ENCODE data around the gene SMTNL2.

SMTNL2 gene

DNA sequence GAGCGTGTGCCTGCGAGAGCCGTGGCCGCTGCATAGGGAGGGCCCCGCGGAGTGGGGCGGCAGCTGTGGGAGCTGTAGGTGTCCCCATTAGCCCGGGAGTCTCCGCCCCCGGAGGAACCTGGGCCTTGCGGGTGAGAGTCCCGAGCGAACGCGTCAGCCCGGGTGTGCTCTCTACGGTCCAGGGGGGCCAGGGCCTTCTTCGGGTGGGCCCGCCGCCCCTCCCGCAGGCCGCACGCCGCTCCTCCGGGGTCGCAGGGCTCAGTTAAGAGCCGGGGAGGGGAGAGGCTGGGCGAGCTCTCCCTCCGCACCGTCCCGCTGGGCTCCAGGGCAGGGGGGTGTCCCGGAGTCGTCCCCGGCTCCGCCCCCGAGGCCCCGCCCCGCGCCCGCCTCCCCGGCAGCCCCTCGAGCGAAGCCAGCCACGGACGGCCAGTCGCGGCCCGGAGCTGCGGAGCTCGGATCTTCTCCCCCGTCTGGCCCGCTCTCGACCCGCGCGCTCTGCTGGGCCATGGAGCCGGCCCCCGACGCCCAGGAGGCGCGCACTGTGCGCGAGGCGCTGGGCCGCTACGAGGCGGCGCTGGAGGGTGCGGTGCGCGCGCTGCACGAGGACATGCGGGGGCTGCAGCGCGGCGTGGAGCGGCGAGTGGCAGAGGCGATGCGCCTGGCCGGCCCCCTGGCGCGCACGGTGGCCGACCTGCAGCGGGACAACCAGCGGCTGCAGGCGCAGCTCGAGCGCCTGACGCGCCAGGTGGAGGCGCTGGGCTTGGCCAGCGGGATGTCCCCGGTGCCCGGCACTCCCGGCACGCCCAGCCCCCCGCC, at the start of gene SMTNL2:
Gene SMTNL2, plus strand, starts transcription at position 429 of the 816 bp plus-strand sequence. Its CDS starts 77 bp downstream, at position 506.
- ChIA-PET CTCF (interaction anchor here (0.5 to 1.1 kb wide), 2 partner anchors 18 to 60 kb away, joined by 3 to 4 read pairs; no protein-coding TSS in a partner anchor), POLR2A (ENCODE audit: low non-redundant PET) (no interaction called here)
- H3K27ac ChIP-seq = no peak within 1 kb of the TSS
- DNase-seq (ENCODE audit: low spot score) = no peak
- TF ChIP-seq, protein P1, sequence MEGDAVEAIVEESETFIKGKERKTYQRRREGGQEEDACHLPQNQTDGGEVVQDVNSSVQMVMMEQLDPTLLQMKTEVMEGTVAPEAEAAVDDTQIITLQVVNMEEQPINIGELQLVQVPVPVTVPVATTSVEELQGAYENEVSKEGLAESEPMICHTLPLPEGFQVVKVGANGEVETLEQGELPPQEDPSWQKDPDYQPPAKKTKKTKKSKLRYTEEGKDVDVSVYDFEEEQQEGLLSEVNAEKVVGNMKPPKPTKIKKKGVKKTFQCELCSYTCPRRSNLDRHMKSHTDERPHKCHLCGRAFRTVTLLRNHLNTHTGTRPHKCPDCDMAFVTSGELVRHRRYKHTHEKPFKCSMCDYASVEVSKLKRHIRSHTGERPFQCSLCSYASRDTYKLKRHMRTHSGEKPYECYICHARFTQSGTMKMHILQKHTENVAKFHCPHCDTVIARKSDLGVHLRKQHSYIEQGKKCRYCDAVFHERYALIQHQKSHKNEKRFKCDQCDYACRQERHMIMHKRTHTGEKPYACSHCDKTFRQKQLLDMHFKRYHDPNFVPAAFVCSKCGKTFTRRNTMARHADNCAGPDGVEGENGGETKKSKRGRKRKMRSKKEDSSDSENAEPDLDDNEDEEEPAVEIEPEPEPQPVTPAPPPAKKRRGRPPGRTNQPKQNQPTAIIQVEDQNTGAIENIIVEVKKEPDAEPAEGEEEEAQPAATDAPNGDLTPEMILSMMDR (conservative IDR thresholded peaks at IDR 0.05; ENCODE audit: low read depth) = no peak

DNA sequence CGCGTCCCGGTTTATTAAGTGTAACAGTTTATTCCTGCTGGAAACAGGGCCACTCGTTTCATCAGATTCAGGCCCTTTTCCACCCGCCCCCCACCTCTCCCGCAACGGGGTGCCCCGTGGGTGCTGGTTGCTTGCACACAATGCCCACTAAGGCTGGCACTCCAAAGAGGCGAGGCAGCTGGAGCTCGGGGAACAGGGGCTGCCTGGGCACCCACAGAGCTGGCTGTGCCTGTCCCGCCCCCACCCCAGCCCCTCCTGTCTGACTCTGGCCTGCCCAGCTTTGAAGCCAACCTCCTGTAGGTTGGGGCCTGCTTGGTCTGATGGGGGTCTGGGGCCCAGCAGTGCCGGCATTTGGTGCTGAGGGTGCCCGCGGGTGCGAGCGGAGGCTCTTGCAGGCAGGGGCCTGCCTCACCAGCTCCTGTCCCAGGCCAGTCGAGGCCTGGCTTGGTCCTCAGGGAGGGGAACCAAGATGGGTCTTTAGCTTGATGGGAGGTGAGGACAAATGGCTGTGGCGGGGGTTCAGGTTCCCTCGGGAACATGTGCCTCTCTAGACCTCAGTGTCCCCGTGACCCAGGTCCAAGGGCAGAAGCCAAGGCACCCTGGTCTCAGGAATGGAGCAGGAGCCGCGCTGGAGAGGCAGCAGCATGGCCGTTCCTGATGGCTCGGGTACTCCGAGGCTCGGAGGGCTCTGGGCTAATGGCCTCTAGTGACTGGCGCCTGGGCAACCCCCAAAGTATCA, 49.2 kb upstream of the SMTNL2 start:
- no peak for DNase-seq (ENCODE audit: low spot score)
- CTCF ChIA-PET = interaction anchor here (0.5 kb wide), 1 partner anchor 49 kb away, joined by 3 read pairs; no protein-coding TSS in a partner anchor
- POLR2A ChIA-PET (ENCODE audit: low non-redundant PET) = no interaction called here
- H3K27ac ChIP-seq = peak overlapping the region; percentile 38
- TF ChIP-seq, protein P1 (conservative IDR thresholded peaks at IDR 0.05; ENCODE audit: low read depth) = no peak

DNA sequence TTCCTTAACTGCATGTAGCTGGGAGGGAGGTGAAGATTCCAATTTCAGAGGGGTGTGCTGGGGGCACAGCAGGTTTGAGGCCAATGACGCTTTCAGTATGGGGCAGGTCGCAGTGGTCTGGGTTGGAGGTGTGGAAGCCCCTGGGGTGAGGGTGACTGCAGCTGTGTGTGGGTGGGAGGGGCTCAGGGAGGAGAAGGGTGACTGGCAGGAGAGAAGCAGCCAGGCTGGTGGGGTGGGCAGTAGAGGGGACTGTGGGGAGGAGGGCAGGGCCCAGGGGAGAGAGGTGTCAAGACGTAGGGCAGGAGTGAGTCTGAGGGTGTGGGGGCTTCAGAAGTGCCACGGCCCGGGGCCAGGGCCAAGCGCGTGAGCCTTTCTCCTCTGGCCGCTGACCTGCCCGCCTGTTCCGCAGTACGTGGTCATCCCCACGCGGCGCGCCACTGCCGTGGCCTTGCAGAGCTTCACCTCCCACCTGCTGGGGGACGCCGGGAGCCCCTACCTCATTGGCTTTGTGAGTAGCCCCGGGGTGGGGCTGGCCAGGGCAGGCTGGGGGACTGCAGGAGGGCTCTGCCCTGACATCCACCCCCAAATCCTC, 48.6 kb upstream of the SMTNL2 start:
- CTCF ChIA-PET = interaction anchor here (0.5 kb wide), 1 partner anchor 50 kb away, joined by 3 read pairs; no protein-coding TSS in a partner anchor
- DNase-seq (ENCODE audit: low spot score) = no peak
- peak overlapping the region; percentile 71 for H3K27ac ChIP-seq
- POLR2A ChIA-PET (ENCODE audit: low non-redundant PET) = interaction anchor here (1.1 kb wide), 1 partner anchor 118 kb away, joined by 3 read pairs; no protein-coding TSS in a partner anchor
- TF ChIP-seq, protein P1 (conservative IDR thresholded peaks at IDR 0.05; ENCODE audit: low read depth) = no peak

DNA sequence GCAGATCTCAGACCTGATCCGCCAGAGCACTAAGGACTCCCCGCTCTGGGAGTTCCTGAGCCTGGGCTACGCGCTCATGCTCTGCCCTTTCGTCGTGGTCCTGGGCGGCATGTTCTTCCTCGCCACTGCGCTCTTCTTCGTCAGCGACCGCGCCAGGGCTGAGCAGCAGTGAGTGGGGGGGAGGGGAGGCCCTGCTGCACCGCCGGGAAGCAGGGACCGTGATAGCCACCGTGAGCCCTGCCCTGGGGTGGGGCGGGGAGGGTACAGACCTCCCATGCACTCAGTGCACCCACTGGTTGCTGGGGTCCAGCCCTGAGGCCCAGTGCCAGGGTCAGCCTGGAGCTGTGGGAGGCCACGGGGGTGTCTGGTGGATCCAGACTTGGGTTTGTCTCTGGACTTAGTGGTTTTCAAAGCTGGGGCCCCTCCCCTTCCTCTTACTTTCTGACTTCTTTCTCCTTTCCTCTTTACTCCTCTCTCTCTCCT, 48.0 kb upstream of the SMTNL2 start:
- TF ChIP-seq, protein P1 (conservative IDR thresholded peaks at IDR 0.05; ENCODE audit: low read depth) = no peak
- DNase-seq (ENCODE audit: low spot score) = no peak
- ChIA-PET CTCF (no interaction called here), POLR2A (ENCODE audit: low non-redundant PET) (interaction anchor here (1.1 kb wide), 1 partner anchor 118 kb away, joined by 3 read pairs; no protein-coding TSS in a partner anchor)
- H3K27ac ChIP-seq = peak overlapping the region; percentile 71

DNA sequence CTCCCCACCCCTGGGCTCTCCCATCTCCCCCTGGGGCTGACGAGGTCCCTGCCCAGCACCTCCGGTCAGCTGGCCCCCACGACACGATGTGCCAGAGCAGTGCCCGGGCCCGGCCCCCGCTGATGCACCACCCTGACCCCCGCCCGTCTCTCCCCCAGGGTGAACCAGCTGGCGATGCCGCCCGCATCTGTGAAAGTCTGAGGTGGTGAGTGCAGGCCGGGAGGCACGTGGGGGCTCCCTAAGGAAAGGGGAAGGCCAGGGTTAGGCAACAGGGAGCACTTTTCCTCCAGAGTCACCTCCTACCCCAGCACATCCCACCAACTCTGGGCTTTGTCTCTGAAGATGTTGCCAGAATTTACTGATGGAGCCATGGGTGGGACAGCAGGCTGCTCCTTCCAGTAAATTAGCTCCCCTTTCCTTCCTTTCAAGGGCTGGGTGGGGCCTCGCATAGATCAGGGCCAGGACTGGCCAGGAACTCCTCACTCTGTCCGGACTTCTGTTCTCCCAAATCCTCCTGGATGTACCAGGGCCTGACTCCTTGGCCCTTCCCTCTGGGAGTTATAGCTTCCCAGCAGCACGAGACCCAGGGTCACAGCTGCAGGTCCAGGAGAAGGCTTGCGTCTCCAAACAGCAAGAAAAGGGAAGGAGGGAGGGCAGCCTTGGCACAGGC, 47.5 kb upstream of the SMTNL2 start:
- TF ChIP-seq, protein P1 (conservative IDR thresholded peaks at IDR 0.05; ENCODE audit: low read depth) = no peak
- peak overlapping the region; percentile 71 for H3K27ac ChIP-seq
- POLR2A ChIA-PET (ENCODE audit: low non-redundant PET) = interaction anchor here (1.1 kb wide), 1 partner anchor 119 kb away, joined by 3 read pairs; no protein-coding TSS in a partner anchor
- CTCF ChIA-PET = interaction anchor here (0.8 kb wide), 1 partner anchor 37 kb away, joined by 3 read pairs; no protein-coding TSS in a partner anchor
- no peak for DNase-seq (ENCODE audit: low spot score)

All from RWPE1 (cell line).